Body of pancreas (tissue), 4 donors: ENCODE measurements around the gene WDR3. TPM values are rescaled to one million over a fixed set of nuclear protein-coding genes. Genes with fewer than 3 reads are reported as not detected.

Source experiments
- ATAC-seq: fragments of 150-250 bp; one replicate; pipeline ENCODE4 v1.9.1; 2016
- DNase-seq, 4 donors: peaks; one replicate each; pipeline ENCODE4 v3.0.0-alpha.2; 2019
- H3K27ac ChIP-seq, 4 donors: fragments of 200-600 bp; sonication (generic); 1 replicate in 3 of 4; 2 replicates in 1 of 4; pipeline versions ENCODE4 v1.5.1 to v1.6.1; 2016 to 2019; ENCODE audit warnings: mild to moderate bottlenecking in 1 of 4, mixed read lengths in 1 of 4, moderate library complexity in 1 of 4
- H3K27me3 ChIP-seq, 2 donors: fragments of 200-600 bp; sonication (generic); one replicate each; pipeline ENCODE4 v1.6.0; 2016; ENCODE audit warnings: mild to moderate bottlenecking in 1 of 2
- H3K36me3 ChIP-seq, 2 donors: fragments of 200-600 bp; sonication (generic); replicated peaks in 1 of 2; 2 replicates each; pipeline ENCODE4 v1.5.1; 2016; ENCODE audit warnings: low read depth in 2 of 2; ENCODE audit not compliant: insufficient read depth in 1 of 2
- H3K4me1 ChIP-seq: fragments of 200-600 bp; sonication (generic); one replicate; pipeline ENCODE4 v1.6.0; 2016
- H3K4me3 ChIP-seq, 2 donors: fragments of 200-600 bp; sonication (generic); 1 replicate in 1 of 2; 2 replicates in 1 of 2; pipeline ENCODE4 v1.5.1; 2016 to 2019
- H3K9me3 ChIP-seq, 3 donors: fragments of 200-600 bp; sonication (generic); 1 replicate in 2 of 3; 2 replicates in 1 of 3; pipeline ENCODE4 v1.5.1; 2016
- CTCF ChIP-seq, 7 experiments: fragments of 450-650 bp in 4 of 7; fragments of 200-600 bp in 3 of 7; sonication (generic) in 3 of 7; IDR thresholded peaks; one replicate each; pipeline ENCODE4 v1.5.1; 2016 to 2019; ENCODE audit warnings: antibody characterized with exemption in 7 of 7
- POLR2A ChIP-seq, 3 donors: fragments of 450-650 bp; IDR thresholded peaks; one replicate each; pipeline ENCODE4 v1.6.1; 2016; ENCODE audit warnings: antibody characterized with exemption in 3 of 3, mild to moderate bottlenecking in 2 of 3
- whole genome bisulfite sequencing, 2 donors: methylation state at CpG; one replicate each; pipeline ENCODE4 v1.1.5; 2017; 5-methylcytosine and 5-hydroxymethylcytosine counted together
- intact Hi-C: fragments of 100-400 bp; cut with DNase I; formaldehyde crosslinking; loops from one replicate; pipeline ENCODE4 v1.15.1; 2023
- total RNA-seq, 2 donors: library from RNA; depleted of rRNA; stranded (reverse); fragments of >200 nt; gene quantifications; one replicate each; pipeline ENCODE4 v1.1.0, GENCODE V29; 2016

Gene WDR3
- total RNA-seq, 2 donors from 2014 or later: 5.3 to 8.8 TPM

GRCh38 chr1:117970252-117970651 lies 40.7 kb downstream of the WDR3 start:
- H3K27ac ChIP-seq: no peak overlapping the region
- ATAC-seq (no peak), DNase-seq (no peak)
- no peaks in the 10 kb centered on the region for H3K27me3 ChIP-seq
- TF ChIP-seq POLR2A (IDR thresholded peaks at IDR 0.05) (no peak), CTCF (IDR thresholded peaks at IDR 0.05) (no peak)
- no peaks in the 10 kb centered on the region for H3K36me3 ChIP-seq
- intact Hi-C loops: no loop called here
- H3K9me3 ChIP-seq: no peaks in the 10 kb centered on the region
- 76 to 78% methylated on average over 9 of the region's 9 CpGs for WGBS, 2 donors
- no peak overlapping the region for H3K4me3 ChIP-seq
- no peaks in the 10 kb centered on the region for H3K4me1 ChIP-seq

DNA sequence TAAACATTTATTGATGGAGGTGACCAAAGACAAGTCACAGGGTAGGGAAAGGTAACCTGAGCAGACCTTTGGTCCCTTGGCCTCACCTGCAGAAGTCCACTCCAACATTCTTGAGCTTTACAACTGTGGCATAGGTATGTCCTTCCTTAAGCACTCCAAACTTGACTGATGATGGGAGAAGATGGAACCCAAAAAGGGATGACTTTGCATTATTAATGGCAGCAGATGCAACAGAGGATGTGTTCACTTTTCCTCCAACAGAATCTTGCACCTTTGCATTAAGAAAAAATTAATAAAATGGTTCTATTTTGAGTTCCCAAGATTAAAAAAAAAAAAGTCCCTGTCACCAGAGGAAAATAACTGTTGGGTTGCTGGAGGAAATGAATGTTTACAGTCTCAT lies 42.2 kb downstream of the WDR3 start:
- H3K27me3 ChIP-seq: no peaks in the 10 kb centered on the region
- intact Hi-C loops: no loop called here
- no peak overlapping the region for H3K27ac ChIP-seq
- H3K4me1 ChIP-seq: no peaks in the 10 kb centered on the region
- H3K36me3 ChIP-seq: no peaks in the 10 kb centered on the region
- TF ChIP-seq POLR2A (IDR thresholded peaks at IDR 0.05) (no peak), CTCF (IDR thresholded peaks at IDR 0.05) (no peak)
- H3K9me3 ChIP-seq: no peaks in the 10 kb centered on the region
- H3K4me3 ChIP-seq: no peak overlapping the region
- ATAC-seq: no peak
- no peak for DNase-seq

GRCh38 chr1:117976381-117976780 lies 46.8 kb downstream of the WDR3 start:
- no peaks in the 10 kb centered on the region for H3K4me1 ChIP-seq
- H3K27ac ChIP-seq: no peak overlapping the region
- 64 to 71% methylated on average over 2 to 3 of the region's 3 CpGs for WGBS, 2 donors
- no peak for ATAC-seq
- no peak for DNase-seq
- H3K36me3 ChIP-seq: no peaks in the 10 kb centered on the region
- H3K9me3 ChIP-seq: no peaks in the 10 kb centered on the region
- TF ChIP-seq CTCF (IDR thresholded peaks at IDR 0.05) (no peak), POLR2A (IDR thresholded peaks at IDR 0.05) (no peak)
- intact Hi-C loops: no loop called here
- H3K4me3 ChIP-seq: no peak overlapping the region
- H3K27me3 ChIP-seq: no peaks in the 10 kb centered on the region

- ATAC-seq (no peak), DNase-seq (no peak)
- intact Hi-C loops: no loop called here
- TF ChIP-seq CTCF (IDR thresholded peaks at IDR 0.05) (no peak), POLR2A (IDR thresholded peaks at IDR 0.05) (no peak)
- Histone ChIP-seq H3K4me1 (no peaks in the 10 kb centered on the region), H3K9me3 (no peaks in the 10 kb centered on the region), H3K27me3 (no peaks in the 10 kb centered on the region), H3K36me3 (no peaks in the 10 kb centered on the region), H3K4me3 (no peak overlapping the region), H3K27ac (no peak overlapping the region)
- 82% methylated on average over 5 of the region's 5 CpGs for WGBS, 2 donors
Measured at GRCh38 chr1:117981455-117982192, 52.1 kb downstream of the WDR3 start.

- DNase-seq: no peak
- H3K27ac ChIP-seq: no peak overlapping the region
- no peak for ATAC-seq
- no peaks in the 10 kb centered on the region for H3K9me3 ChIP-seq
- intact Hi-C loops: no loop called here
- no peaks in the 10 kb centered on the region for H3K36me3 ChIP-seq
- H3K4me3 ChIP-seq: no peak overlapping the region
- no peak for TF ChIP-seq POLR2A (IDR thresholded peaks at IDR 0.05)
- no peak for TF ChIP-seq CTCF (IDR thresholded peaks at IDR 0.05)
- no peaks in the 10 kb centered on the region for H3K27me3 ChIP-seq
- 70 to 72% methylated on average over 1 of the region's 1 CpG for WGBS, 2 donors
- no peaks in the 10 kb centered on the region for H3K4me1 ChIP-seq
Measured at GRCh38 chr1:117985239-117985638, 55.7 kb downstream of the WDR3 start.
